ENCODE results near the gene PAFAH1B2.

PAFAH1B2 gene

GRCh38 chr11:117144477-117145392, 648 bp downstream of the PAFAH1B2 start:
- Mint-ChIP-seq H3K9me3 (no peaks in the 10 kb centered on the region), H3K27me3 (peaks cover 6 to 7% of the 10 kb centered on the region in 2 donors), H3K4me1 (peaks cover 23 to 40% of the 10 kb centered on the region in 2 donors), H3K36me3 (peaks cover 18 to 26% of the 10 kb centered on the region in 2 donors), H3K4me3 (peak overlapping the region; percentile 96), H3K27ac (peak overlapping the region; percentile 99)
- ATAC-seq (replicated peaks): peak; percentile 59 to 64
- peak; percentile 55 for DNase-seq

GRCh38 chr11:117145393-117145761, 1.3 kb downstream of the PAFAH1B2 start:
- H3K9me3 Mint-ChIP-seq: no peaks in the 10 kb centered on the region
- peak overlapping the region; percentile 96 for H3K4me3 Mint-ChIP-seq
- DNase-seq (no peak), ATAC-seq (replicated peaks) (no peak)
- H3K27ac Mint-ChIP-seq: peak overlapping the region; percentile 99
- peaks cover 18 to 29% of the 10 kb centered on the region in 2 donors for H3K36me3 Mint-ChIP-seq
- peaks cover 0 to under 1% of the 10 kb centered on the region in 2 donors for H3K27me3 Mint-ChIP-seq
- H3K4me1 Mint-ChIP-seq: peaks cover 23 to 43% of the 10 kb centered on the region in 2 donors

GRCh38 chr11:117146521-117146920, 2.4 kb downstream of the PAFAH1B2 start:
- Mint-ChIP-seq H3K27ac (no peak overlapping the region), H3K36me3 (peaks cover 18 to 32% of the 10 kb centered on the region in 2 donors), H3K9me3 (no peaks in the 10 kb centered on the region), H3K4me1 (peaks cover 21 to 47% of the 10 kb centered on the region in 2 donors), H3K4me3 (peak overlapping the region; percentile 39 to 96), H3K27me3 (no peaks in the 10 kb centered on the region)
- ATAC-seq (replicated peaks): no peak
- DNase-seq: no peak

GRCh38 chr11:117152066-117152465, 8.0 kb downstream of the PAFAH1B2 start:
- no peaks in the 10 kb centered on the region for H3K27me3 Mint-ChIP-seq
- ATAC-seq (replicated peaks) (no peak), DNase-seq (no peak)
- peaks cover 10 to 38% of the 10 kb centered on the region in 2 donors for H3K4me1 Mint-ChIP-seq
- no peak overlapping the region for H3K4me3 Mint-ChIP-seq
- H3K36me3 Mint-ChIP-seq: peaks cover 20 to 28% of the 10 kb centered on the region in 2 donors
- H3K27ac Mint-ChIP-seq: no peak overlapping the region
- no peaks in the 10 kb centered on the region for H3K9me3 Mint-ChIP-seq

GRCh38 chr11:117154468-117154867, 10.4 kb downstream of the PAFAH1B2 start:
- Mint-ChIP-seq H3K36me3 (peaks cover 25 to 30% of the 10 kb centered on the region in 2 donors), H3K4me1 (peaks cover 9 to 33% of the 10 kb centered on the region in 2 donors), H3K27ac (no peak overlapping the region), H3K9me3 (no peaks in the 10 kb centered on the region), H3K4me3 (no peak overlapping the region), H3K27me3 (no peaks in the 10 kb centered on the region)
- ATAC-seq (replicated peaks): no peak
- DNase-seq: no peak

GRCh38 chr11:117157507-117157906, 13.4 kb downstream of the PAFAH1B2 start:
- Mint-ChIP-seq H3K4me3 (no peak overlapping the region), H3K4me1 (peaks cover 9 to 27% of the 10 kb centered on the region in 2 donors), H3K27me3 (no peaks in the 10 kb centered on the region), H3K9me3 (no peaks in the 10 kb centered on the region), H3K27ac (peak overlapping the region; percentile 42), H3K36me3 (peaks cover 25 to 28% of the 10 kb centered on the region in 2 donors)
- ATAC-seq (replicated peaks) (no peak), DNase-seq (no peak)

GRCh38 chr11:117159892-117160291, 15.8 kb downstream of the PAFAH1B2 start:
- H3K9me3 Mint-ChIP-seq: no peaks in the 10 kb centered on the region
- DNase-seq (no peak), ATAC-seq (replicated peaks) (peak in 1 of 2 donors; percentile 34)
- H3K36me3 Mint-ChIP-seq: peaks cover 24 to 30% of the 10 kb centered on the region in 2 donors
- H3K4me3 Mint-ChIP-seq: no peak overlapping the region
- H3K27me3 Mint-ChIP-seq: no peaks in the 10 kb centered on the region
- peaks cover 7 to 25% of the 10 kb centered on the region in 2 donors for H3K4me1 Mint-ChIP-seq
- no peak overlapping the region for H3K27ac Mint-ChIP-seq

- DNase-seq (no peak), ATAC-seq (replicated peaks) (no peak)
- peak overlapping the region; percentile 20 for H3K27ac Mint-ChIP-seq
- peaks cover 5 to 22% of the 10 kb centered on the region in 2 donors for H3K4me1 Mint-ChIP-seq
- no peak overlapping the region for H3K4me3 Mint-ChIP-seq
- no peaks in the 10 kb centered on the region for H3K9me3 Mint-ChIP-seq
- no peaks in the 10 kb centered on the region for H3K27me3 Mint-ChIP-seq
- H3K36me3 Mint-ChIP-seq: peaks cover 29 to 31% of the 10 kb centered on the region in 2 donors
Observed at GRCh38 chr11:117160826-117161225, 16.7 kb downstream of the PAFAH1B2 start.

GRCh38 chr11:117166491-117166890, 22.4 kb downstream of the PAFAH1B2 start:
- peaks cover 16 to 23% of the 10 kb centered on the region in 2 donors for H3K36me3 Mint-ChIP-seq
- H3K27ac Mint-ChIP-seq: no peak overlapping the region
- ATAC-seq (replicated peaks) (no peak), DNase-seq (no peak)
- no peak overlapping the region for H3K4me3 Mint-ChIP-seq
- no peaks in the 10 kb centered on the region for H3K9me3 Mint-ChIP-seq
- peaks cover 0 to 5% of the 10 kb centered on the region in 2 donors for H3K4me1 Mint-ChIP-seq
- H3K27me3 Mint-ChIP-seq: no peaks in the 10 kb centered on the region

- Mint-ChIP-seq H3K36me3 (peaks cover 12 to 19% of the 10 kb centered on the region in 2 donors), H3K27ac (no peak overlapping the region), H3K4me3 (no peak overlapping the region), H3K27me3 (no peaks in the 10 kb centered on the region), H3K4me1 (peaks cover 8 to 16% of the 10 kb centered on the region in 2 donors), H3K9me3 (no peaks in the 10 kb centered on the region)
- no peak for ATAC-seq (replicated peaks)
- no peak for DNase-seq
Observed at GRCh38 chr11:117169736-117170135, 25.6 kb downstream of the PAFAH1B2 start.

- ATAC-seq (replicated peaks): no peak
- DNase-seq: no peak
- H3K9me3 Mint-ChIP-seq: no peaks in the 10 kb centered on the region
- peak overlapping the region; percentile 37 for H3K27ac Mint-ChIP-seq
- H3K4me1 Mint-ChIP-seq: peaks cover 8 to 16% of the 10 kb centered on the region in 2 donors
- no peak overlapping the region for H3K4me3 Mint-ChIP-seq
- H3K27me3 Mint-ChIP-seq: no peaks in the 10 kb centered on the region
- peaks cover 12 to 16% of the 10 kb centered on the region in 2 donors for H3K36me3 Mint-ChIP-seq
Observed at GRCh38 chr11:117170210-117170609, 26.1 kb downstream of the PAFAH1B2 start.

GRCh38 chr11:117171007-117171403, 26.9 kb downstream of the PAFAH1B2 start:
- Mint-ChIP-seq H3K4me3 (no peak overlapping the region), H3K9me3 (no peaks in the 10 kb centered on the region), H3K36me3 (peaks cover 8 to 11% of the 10 kb centered on the region in 2 donors), H3K4me1 (peaks cover 8 to 16% of the 10 kb centered on the region in 2 donors), H3K27me3 (no peaks in the 10 kb centered on the region), H3K27ac (no peak overlapping the region)
- DNase-seq (no peak), ATAC-seq (replicated peaks) (no peak)

- Mint-ChIP-seq H3K27ac (peak overlapping the region; percentile 31), H3K27me3 (no peaks in the 10 kb centered on the region), H3K36me3 (peaks cover 8 to 9% of the 10 kb centered on the region in 2 donors), H3K9me3 (no peaks in the 10 kb centered on the region), H3K4me3 (no peak overlapping the region), H3K4me1 (peaks cover 8 to 16% of the 10 kb centered on the region in 2 donors)
- ATAC-seq (replicated peaks): peak; percentile 55 to 56
- no peak for DNase-seq
Observed at GRCh38 chr11:117171404-117172061, 27.4 kb downstream of the PAFAH1B2 start.

GRCh38 chr11:117172724-117173421, 28.8 kb downstream of the PAFAH1B2 start:
- ATAC-seq (replicated peaks) (no peak), DNase-seq (no peak)
- H3K9me3 Mint-ChIP-seq: no peaks in the 10 kb centered on the region
- H3K4me1 Mint-ChIP-seq: peaks cover 8 to 20% of the 10 kb centered on the region in 2 donors
- no peaks in the 10 kb centered on the region for H3K27me3 Mint-ChIP-seq
- no peak overlapping the region for H3K27ac Mint-ChIP-seq
- H3K4me3 Mint-ChIP-seq: no peak overlapping the region
- peaks cover 4 to 6% of the 10 kb centered on the region in 2 donors for H3K36me3 Mint-ChIP-seq

Data from stimulated activated naive B cell treated with anti-CD40 and anti-IgM and Interleukin-4, amounts not matched to agents 10 μg/mL and 1 μg/mL and 100 μg/mL, for 72 hours (primary cell).